GM18505 (cell line): ENCODE results near the gene TM4SF20.
"Not testable (repeated sequence)": the region's sequence is repeated elsewhere in the genome, so short reads cannot be mapped to it uniquely, and the experiment has no call there.

Experiments used
- ATAC-seq: cut with Tn5 transposase; IDR thresholded peaks from one replicate; pipeline ENCODE4 v1.9.1; 2021; ENCODE audit not compliant: unreplicated experiment
- POLR2A ChIP-seq: IDR thresholded peaks from 4 replicates; pipeline ENCODE4 v1.6.1; 2011; ENCODE audit warnings: borderline replicate concordance; ENCODE audit not compliant: insufficient read depth, insufficient read length; ENCODE audit errors: extremely low read depth

Gene TM4SF20

DNA sequence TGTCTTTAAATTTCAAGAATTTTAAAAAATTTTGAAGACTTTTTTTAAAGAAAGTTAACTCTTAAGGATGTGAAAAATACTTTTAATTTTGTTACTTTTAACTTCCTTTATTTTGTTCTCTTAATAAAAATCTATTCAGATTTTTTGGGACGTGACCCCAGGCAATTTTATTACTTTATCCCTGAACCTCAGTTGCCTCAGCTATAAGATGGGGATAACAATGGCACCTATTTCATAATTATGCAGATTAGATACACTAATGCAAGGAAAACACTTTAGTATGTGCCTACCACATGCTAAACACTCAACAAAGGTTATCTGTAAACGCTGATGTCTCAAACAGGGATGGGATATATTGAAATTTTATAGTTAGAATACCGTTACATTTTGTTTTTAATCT is 10.1 kb upstream of the TM4SF20 start:
- no peak for TF ChIP-seq POLR2A
- no peak for ATAC-seq

DNA sequence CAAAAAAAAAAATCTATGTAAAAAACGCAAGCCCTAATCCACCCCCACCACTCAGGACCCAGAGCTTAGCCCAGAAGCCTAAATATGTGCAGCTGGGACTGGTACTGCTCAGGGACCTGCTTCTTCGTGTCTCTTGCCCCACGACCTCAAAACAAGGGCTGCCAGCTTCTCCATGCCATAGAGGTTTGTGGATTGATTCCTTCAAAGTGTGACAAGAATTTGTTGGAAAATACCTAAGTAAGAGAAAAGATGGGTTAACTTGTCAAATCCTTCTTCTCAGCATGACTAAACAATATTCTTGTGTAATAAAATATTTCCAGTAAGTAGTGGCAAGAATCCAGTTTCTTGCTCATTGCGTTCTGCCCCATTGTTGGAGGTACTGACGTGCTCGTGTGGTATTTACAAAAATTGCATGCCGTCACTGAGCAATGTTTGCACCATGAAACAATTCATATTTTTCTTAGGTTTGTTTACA is 9.5 kb upstream of the TM4SF20 start:
- no peak for TF ChIP-seq POLR2A
- no peak for ATAC-seq

DNA sequence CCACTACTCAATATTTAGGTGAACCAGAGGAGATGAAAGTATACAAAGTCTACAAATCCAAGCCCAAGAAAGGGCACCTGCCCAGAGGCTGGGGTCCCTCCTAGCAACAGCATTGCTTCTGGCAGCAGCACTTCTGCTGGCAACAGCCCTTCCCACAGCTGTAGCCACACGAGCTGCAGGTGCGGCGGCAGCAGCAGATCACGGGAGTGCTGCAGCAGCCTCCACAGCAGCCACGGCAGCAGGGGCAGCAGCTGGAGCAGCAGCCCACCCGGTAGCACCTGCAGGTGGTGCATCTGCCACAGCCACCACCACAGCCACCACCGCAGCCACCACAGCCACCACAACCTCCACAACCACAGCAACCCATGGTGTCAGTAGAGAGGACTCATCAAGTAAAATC is 8.5 kb upstream of the TM4SF20 start, which contains the start of gene SCYGR1:
TSS of gene SCYGR1 (minus strand) at position 367 of the 400 bp plus-strand sequence. CDS start at position 367, 0 bp downstream.
- not testable (repeated sequence) for ATAC-seq

DNA sequence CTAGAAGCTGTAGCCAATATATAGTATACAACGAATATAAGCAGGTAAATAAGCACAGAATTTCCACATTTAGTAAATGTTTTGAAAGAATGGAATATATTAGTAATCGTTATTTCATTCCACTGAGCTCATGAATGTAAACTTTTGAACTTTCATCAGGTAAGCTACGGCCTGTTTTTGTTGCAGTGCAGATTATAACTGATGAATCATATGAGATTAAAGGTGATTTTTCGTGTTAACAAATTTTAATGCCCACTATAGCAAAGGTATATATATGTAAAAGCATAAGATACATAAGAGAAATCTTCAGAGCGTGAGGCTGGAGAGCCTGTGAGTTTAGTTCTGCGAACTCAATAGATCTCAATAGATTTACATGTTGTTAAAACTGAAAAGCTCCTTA is 7.5 kb upstream of the TM4SF20 start:
- no peak for TF ChIP-seq POLR2A
- ATAC-seq, result no peak

DNA sequence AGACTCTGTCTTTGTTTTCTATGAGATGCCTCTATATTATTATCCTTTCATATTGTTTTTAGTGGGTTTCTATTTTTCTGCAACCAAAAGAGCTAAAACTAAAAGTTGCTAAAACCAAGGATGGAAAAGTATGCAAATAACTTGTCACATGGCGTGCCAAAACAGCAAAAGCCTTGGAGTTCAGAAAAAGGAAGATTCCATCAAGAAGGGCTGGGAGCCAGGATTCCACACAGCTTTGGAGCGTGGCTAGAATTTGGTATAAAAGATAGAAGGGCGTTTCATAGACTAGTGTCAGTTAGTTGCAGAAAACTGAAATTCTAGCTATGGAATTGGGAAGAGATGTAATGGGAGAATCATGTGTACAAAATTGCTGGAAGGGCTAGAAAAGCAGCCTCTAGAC is 4.6 kb upstream of the TM4SF20 start:
- TF ChIP-seq POLR2A, result no peak
- no peak for ATAC-seq

DNA sequence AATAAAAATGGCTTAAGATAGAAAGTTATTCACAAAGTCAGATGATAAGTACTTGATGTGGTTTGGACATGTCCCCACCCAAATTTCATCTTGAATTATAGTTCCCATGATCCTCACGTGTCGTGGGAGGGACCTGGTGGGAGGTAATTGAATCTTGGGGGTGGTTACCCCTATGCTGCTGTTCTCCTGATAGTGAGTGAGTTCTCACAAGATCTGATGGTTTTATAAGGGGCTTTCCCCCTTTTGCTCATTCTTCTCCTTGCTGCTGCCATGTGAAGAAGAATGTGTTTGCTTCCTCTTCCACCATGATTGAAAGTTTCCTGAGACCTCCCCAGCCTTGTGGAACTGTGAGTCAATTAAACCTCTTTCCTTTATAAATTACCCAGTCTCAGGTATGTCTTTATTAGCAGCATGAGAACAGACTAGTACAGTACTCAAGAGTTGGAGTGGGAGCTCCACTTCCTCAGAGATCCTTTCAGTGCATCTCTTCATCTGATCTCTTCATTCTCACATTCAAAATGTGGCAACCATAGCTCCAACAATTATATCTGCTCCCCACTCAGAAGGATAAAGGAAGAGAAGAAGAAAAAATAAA is 3.2 kb upstream of the TM4SF20 start:
- not testable (repeated sequence) for ATAC-seq

DNA sequence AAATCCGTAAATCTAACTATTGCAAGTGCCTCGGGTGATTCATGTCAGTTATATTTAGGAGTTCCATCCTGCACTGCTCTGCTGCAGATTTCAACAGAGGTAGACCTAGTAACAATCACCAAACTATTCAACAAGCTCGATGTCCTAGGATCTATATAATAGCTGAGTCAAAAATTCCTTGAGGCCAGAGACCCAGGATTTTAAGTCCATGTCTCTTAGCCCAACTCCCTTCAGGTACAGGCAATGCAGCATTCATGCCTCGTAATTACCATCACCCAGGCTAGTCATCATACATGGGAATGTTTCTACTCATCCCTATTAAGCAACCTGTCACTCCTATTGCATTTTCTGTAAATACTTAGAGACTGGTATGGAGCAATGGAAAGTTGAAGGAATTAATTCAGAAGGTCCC is 729 bp downstream of the TM4SF20 start:
- ATAC-seq, result no peak
- TF ChIP-seq POLR2A, result no peak

DNA sequence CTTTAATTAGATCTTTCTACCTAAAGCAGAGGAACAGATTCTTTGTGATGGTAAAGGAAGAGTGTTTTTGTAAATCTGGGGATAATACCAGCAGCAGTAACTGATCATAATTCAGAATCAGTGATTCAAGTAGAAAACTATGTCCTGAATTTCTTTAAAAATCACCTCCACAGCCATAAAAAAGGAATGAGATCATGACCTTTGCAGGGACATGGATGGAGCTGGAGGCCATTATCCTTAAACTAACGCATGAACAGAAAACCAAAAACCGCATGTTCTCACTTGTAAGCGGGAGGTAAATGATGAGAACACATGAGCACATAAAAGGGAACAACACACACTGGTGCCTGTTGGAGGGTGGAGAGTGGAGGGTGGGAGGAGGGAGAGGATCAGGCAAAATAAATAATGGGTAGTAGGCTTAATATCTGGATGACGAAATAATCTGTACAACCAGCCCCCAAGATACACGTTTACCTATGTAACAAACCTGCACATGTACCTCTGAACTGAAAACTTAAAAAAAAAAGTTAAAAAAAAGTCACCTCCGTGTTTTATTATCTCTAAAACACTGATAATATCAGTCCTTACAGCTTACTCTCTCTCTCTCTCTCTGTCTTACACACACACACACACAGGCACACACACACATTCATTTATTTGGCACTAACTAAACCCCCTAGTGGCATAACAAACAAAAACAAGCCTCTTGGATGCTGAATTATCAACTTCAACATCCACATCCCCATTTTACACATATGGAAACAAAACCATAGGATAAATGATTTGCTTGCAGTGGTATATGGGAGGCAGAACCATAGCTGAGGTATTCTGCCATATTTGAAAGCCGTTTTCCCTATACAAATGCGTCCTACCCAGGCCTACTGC is 1.4 kb downstream of the TM4SF20 start:
- TF ChIP-seq POLR2A, result no peak
- no peak for ATAC-seq

DNA sequence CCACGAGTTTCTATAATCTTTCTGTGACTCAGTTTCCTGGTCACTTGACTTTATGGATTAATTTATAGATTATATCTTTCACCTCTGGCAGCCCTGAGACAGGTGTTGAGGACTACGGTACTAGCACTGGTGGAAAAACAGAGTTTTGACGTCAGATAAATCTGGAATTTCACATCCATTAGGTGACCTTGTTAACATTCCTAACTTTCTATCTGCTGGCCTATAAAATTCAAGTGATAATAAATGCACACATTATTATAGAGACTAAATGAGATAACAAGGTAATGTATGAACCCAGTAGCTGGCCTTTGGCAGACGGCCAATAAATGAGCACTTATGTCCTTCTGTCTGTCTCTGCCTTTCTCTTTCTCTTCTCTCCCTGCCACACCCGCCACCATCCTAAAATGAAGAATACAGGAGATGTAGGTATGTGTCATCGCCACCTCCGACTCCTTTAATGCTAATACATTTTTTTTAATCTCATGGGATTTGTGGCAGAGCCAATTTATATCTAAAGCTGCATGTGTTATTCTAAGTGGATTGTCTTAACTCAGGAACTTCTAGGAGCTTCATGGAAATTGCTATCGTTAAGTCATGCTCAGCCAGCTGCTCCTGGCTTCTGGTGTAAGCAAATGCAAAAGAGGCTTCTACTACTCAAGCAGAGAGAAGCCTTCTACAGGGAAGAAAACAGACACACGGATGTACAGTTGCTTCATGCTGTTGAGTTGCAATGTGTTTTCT is 2.3 kb downstream of the TM4SF20 start:
- ATAC-seq, result no peak
- TF ChIP-seq POLR2A, result no peak

DNA sequence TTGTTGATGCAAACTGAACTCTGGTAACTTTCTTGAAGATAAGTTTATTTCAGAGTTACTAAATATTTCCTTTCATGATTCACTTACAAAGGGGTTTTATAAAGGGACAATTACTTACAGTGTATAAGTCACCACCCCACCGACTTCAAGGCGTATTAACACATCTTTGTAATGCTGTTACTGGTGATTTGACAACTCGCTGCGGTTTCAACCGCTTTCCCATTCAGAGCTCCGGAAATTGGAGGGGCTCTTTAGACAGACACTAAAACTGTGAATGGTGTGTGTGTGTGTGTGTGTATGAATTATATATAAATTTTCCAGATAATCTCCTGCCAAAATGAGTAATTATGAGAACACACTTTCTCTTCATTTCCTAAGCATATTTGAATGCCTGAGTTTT is 4.9 kb downstream of the TM4SF20 start:
- ATAC-seq, result no peak
- no peak for TF ChIP-seq POLR2A

DNA sequence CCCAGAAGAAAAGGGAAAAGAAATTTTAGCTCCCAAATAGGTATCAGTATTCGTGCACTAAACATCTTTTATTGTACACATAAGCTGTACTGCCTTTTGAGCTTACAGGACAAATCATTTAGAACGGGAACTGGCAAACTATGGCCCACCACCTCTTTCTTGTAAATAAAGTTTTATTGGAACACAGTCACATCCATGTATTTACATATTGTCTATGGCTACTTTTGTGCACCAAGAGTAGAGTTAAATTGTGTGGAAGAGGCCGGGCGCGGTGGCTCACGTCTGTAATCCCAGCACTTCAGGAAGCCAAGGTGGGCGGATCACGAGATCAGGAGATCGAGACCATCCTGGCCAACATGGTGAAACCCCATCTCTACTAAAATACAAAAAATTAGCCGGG is 5.7 kb downstream of the TM4SF20 start:
- ATAC-seq, result no peak
- TF ChIP-seq POLR2A, result no peak

DNA sequence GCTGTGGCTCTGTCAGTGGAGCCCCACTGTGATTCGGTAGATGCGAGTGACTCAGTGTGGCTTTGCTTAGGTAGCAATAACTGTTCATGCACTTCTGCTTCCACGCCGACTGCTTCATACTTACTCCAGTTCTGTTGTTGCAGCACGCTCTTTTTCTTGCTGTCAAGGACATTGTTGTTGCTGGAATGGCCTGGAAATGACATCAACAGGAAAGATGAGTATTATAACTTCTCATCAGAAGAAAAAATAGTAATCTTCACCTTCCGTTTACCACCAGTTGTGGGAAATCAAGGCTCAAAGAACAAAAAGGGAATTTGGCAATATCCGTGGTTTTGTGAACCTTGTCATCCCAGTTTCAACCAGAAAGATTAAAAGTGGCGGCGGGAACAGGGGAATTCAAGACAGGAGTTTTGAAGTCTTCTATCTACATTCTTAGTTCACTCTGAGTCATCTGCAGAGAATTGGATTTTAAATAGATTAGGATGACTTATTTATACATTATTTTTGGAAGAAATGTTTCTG is 8.3 kb downstream of the TM4SF20 start:
- no peak for ATAC-seq
- no peak for TF ChIP-seq POLR2A

DNA sequence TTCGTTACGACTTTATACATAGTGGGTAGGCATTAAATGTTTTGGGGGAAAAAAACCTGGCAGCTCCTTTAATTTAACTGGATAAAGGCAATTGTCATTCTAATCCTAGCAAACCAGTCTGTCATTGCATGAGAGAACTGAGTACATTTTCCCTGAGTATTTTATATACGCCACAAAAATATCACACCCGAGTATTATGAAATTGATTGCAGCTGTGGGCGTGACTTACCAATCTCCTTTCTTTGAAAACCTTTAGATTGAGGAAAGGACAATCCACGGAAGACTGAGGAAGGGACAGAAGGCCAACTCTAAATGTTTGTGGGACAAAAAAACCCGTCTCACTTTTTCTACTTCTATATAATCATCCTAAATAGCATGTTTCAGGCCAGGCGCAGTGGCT is 9.0 kb downstream of the TM4SF20 start:
- no peak for TF ChIP-seq POLR2A
- no peak for ATAC-seq
